Type B pancreatic cell (in vitro differentiated cells): ENCODE results near the gene NR0B1. TPM values are rescaled to one million over a fixed set of nuclear protein-coding genes. Genes with fewer than 3 reads are reported as not detected.

Experiments
- DNase-seq: peaks from one replicate; pipeline ENCODE4 v3.0.0; 2021; ENCODE audit warnings: mixed read lengths; ENCODE audit not compliant: unreplicated experiment; ENCODE audit errors: extremely low spot score
- H3K27ac Mint-ChIP-seq: 2 replicates; pipeline ENCODE4 v1.8.0; 2021; ENCODE audit warnings: mild to moderate bottlenecking, mixed read lengths
- H3K27me3 Mint-ChIP-seq: 2 replicates; pipeline ENCODE4 v1.8.0; 2021; ENCODE audit warnings: mixed read lengths
- H3K36me3 Mint-ChIP-seq: 2 replicates; pipeline ENCODE4 v1.8.0; 2021; ENCODE audit warnings: mixed read lengths
- H3K4me1 Mint-ChIP-seq: one replicate; pipeline ENCODE4 v1.8.0; 2021; ENCODE audit warnings: mixed read lengths; ENCODE audit not compliant: unreplicated experiment
- H3K4me3 Mint-ChIP-seq: 2 replicates; pipeline ENCODE4 v1.8.0; 2021; ENCODE audit warnings: mild to moderate bottlenecking, mixed read lengths
- H3K9me3 Mint-ChIP-seq: 2 replicates; pipeline ENCODE4 v1.8.0; 2021; ENCODE audit warnings: mixed read lengths
- CTCF ChIP-seq: fragments of 200-600 bp; sonication (generic); conservative IDR thresholded peaks from 2 replicates; pipeline ENCODE4 v1.5.0; 2021; ENCODE audit warnings: antibody characterized with exemption, mild to moderate bottlenecking
- total RNA-seq: library from RNA; stranded (reverse); gene quantifications from 2 replicates; pipeline ENCODE4 v1.2.1, GENCODE V29; 2021; ENCODE audit warnings: low replicate concordance

NR0B1 gene
- total RNA-seq, 1 donor from 2014 or later = 14.1 TPM

DNA sequence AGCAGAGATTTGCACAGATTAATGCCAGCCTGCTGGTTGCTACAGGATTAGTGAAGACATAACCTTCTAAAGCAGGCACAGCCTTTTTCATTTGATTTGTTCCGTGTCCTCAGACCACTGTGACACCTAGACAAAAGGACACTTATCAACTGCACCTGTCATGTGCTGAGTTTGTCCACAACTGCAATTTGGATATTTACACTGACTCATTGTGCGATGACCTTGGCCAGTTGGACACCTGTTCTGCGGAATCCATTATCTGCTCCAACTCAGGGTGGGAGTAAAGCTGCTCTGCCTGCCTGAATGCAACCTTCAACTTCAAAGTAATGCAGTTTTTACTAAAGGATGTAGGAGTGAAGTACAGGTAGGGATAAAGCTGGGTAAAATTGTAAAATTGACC, 4.1 kb upstream of the NR0B1 start:
- no peak overlapping the region for H3K27ac Mint-ChIP-seq
- H3K36me3 Mint-ChIP-seq = no peaks in the 10 kb centered on the region
- no peak for TF ChIP-seq CTCF
- no peak for DNase-seq
- H3K4me3 Mint-ChIP-seq = no peak overlapping the region
- H3K4me1 Mint-ChIP-seq = peaks cover 4% of the 10 kb centered on the region
- H3K9me3 Mint-ChIP-seq = no peaks in the 10 kb centered on the region
- peaks cover 23% of the 10 kb centered on the region for H3K27me3 Mint-ChIP-seq

DNA sequence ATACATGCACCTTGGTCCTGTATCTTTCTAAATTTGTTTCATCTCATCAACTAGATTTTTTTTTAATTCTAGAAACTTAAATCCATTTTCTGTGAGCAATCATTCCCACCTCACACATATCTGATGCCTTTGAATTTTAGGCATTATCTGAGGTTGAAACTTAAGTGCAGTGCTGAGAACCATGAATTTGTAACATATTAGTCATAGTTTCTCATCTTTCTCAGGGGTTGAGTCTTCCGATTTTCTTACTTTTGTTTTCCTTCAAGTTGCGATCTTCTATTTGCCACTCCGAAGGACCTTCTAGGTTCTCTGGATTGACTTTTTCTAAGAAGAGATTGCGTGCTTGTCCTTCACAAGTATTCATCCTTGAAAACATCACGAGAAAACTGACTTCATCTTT, 3.7 kb upstream of the NR0B1 start:
- no peak overlapping the region for H3K27ac Mint-ChIP-seq
- no peak for DNase-seq
- no peaks in the 10 kb centered on the region for H3K9me3 Mint-ChIP-seq
- H3K4me1 Mint-ChIP-seq = peaks cover under 1% of the 10 kb centered on the region
- H3K36me3 Mint-ChIP-seq = no peaks in the 10 kb centered on the region
- peaks cover 26% of the 10 kb centered on the region for H3K27me3 Mint-ChIP-seq
- TF ChIP-seq CTCF = no peak
- no peak overlapping the region for H3K4me3 Mint-ChIP-seq

DNA sequence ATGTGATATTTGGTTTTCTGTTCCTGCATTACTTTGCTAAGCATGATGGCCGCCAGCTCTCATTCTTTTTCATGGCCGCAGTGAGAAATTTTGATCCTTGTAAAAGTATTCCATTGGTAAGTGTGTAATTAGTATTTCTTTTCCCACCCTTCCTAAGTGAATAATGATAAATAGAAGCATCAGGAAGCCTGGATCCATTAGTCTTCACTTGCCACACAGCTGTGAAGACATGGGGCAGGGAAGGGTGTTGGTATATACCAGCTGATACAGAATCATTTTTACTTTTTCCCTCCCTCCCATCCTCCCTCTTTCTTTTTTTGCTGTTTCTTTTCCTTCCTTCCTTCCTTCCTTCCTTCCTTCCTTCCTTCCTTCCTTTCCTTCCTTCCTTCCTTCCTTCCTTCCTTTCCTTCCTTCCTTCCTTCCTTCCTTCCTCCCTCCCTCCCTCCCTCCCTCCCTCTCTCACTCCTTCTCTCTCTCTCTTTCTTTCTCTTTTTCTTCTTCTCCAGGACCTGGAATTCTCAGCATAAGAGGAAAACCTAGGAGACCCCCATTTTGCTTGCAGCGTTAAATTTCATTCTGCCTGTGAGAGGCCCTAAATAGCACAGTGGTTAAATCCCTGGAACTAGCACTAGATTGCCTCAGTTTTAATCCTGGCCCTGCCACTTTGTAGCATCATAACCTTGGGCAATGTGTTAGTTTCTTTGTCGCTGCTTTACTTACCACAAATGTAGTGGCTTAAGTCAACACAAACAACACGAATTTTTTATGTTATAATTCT, 1.4 kb upstream of the NR0B1 start:
- H3K27me3 Mint-ChIP-seq = peaks cover 39% of the 10 kb centered on the region
- TF ChIP-seq CTCF = no peak
- H3K27ac Mint-ChIP-seq = no peak overlapping the region
- no peaks in the 10 kb centered on the region for H3K4me1 Mint-ChIP-seq
- H3K4me3 Mint-ChIP-seq = peak overlapping the region; percentile 34
- H3K9me3 Mint-ChIP-seq = no peaks in the 10 kb centered on the region
- no peaks in the 10 kb centered on the region for H3K36me3 Mint-ChIP-seq
- no peak for DNase-seq

DNA sequence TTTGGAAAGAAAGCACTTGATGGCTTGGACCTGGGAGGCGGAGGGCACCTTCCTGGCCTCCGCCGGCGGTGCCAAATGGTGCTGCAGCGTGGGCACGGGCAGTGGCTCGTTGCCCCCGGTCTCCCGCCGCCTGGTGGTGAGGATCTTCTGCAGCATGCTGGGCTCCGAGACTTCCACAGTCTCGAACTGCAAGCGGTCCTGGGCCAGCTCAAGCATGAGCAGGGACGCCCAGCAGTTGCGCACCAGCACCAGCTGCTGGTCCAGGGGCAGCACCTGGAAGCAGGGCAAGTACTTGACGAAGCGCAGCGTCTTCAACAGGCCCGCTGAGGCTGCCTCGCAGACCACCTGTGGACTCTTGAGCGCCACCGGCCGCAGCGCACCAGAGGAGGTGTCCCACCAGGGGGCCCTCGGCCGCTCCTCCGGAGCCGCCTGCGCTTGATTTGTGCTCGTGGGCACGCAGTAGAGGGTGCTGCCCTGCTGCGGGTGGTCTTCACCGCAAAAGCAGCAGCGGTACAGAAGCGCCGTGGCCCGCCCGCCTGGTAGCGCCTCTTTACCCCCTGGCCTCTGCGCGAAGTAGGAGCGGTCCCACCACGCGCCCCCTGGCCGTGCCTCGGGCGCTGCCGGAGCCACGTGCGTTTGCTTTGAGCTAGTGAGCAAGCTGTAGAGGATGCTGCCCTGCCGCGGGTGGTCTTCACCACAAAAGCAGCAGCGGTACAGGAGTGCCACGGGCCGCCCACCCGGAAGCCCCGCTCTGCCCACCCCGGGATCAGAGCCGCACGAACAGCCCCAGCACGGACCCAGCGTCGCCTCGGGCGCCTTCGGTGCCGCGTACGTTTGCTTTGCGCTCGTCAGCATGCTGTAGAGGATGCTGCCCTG, 689 bp downstream of the NR0B1 start:
- Mint-ChIP-seq H3K4me3 (peak overlapping the region; percentile 78), H3K36me3 (no peaks in the 10 kb centered on the region), H3K4me1 (peaks cover 5% of the 10 kb centered on the region), H3K27ac (no peak overlapping the region), H3K27me3 (peaks cover 40% of the 10 kb centered on the region), H3K9me3 (no peaks in the 10 kb centered on the region)
- TF ChIP-seq CTCF = peak; percentile 65
- DNase-seq = no peak

DNA sequence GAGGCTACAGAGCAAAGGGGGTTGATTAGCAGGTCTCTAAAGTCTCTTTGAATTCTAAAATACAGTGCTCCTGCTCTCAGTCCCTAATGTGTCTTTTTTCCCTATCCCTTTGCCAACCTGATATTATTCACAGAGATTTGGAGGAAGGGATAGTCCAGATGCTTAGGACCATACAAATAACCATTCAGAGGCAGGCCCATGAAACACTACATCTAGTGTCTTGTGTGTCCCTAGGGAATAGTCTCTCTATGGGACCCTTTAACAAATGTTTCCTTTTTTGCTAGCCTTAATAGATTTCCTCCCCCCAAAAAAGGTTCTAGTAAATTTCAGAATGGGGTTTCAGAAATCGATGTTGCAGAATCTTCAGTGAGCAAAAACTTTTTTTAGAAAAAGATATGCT, 1.7 kb downstream of the NR0B1 start:
- peaks cover 15% of the 10 kb centered on the region for H3K4me1 Mint-ChIP-seq
- H3K4me3 Mint-ChIP-seq = peak overlapping the region; percentile 78
- no peak for DNase-seq
- H3K36me3 Mint-ChIP-seq = no peaks in the 10 kb centered on the region
- no peaks in the 10 kb centered on the region for H3K9me3 Mint-ChIP-seq
- H3K27me3 Mint-ChIP-seq = peaks cover 42% of the 10 kb centered on the region
- no peak overlapping the region for H3K27ac Mint-ChIP-seq
- no peak for TF ChIP-seq CTCF
